ENCODE data around the gene GANC.
"Not testable (repeated sequence)": the region's sequence is repeated elsewhere in the genome, so short reads cannot be mapped to it uniquely, and the experiment has no call there.

The GANC gene

GRCh38 chr15:42283671-42284070 lies 10.7 kb downstream of the GANC start:
- DNase-seq, result no peak

- no peak for DNase-seq
These were observed 11.6 kb downstream of the GANC start for GRCh38 chr15:42284551-42284950.

DNA sequence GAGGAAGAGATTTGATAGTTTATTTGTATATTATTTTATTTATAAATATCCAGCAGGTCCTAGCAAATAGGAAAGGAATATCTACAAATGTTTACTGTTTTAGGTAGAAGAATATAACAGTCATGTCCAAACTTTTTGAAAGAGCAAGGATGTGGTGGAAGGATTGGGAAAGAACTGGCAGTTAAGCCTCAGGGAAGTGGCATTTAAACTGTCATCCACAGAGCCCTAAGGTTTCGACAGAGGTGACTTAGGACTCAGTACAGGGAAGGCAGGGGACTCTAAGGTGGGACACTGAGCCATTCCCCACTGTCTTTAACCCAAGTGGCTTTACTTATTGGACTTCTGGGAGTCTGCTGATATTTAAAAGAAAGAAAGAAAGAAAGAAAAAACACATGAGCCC lies 12.0 kb downstream of the GANC start:
- no peak for DNase-seq

DNA sequence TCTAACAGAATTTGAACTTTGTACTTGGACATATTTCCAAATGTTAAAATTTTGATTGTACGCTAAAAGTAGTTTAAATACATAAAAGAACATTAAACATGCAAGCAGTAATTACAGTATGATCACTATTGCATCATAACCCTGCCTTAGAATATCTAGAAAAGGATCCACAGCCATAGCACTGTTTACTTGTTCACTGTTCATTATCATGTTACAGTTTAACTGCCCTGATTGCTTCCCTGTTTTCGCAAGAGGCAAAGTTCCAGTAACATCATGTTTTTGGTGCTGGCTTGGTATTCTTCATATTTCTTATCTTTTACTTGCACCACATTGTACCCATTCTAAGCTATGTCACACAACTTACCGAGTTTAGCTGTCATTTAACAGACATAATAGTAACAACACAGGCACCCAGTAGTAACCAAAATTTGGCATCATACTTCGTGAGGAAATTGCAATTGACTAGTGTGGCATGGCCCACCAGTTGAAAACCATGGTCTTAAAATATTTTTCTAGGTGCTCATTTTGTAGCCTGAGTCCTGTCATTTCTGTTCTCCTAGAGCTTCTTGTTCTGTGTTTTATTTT lies 13.5 kb downstream of the GANC start:
- no peak for DNase-seq

- DNase-seq, result no peak
These were observed 14.9 kb downstream of the GANC start for GRCh38 chr15:42287931-42288330.

DNA sequence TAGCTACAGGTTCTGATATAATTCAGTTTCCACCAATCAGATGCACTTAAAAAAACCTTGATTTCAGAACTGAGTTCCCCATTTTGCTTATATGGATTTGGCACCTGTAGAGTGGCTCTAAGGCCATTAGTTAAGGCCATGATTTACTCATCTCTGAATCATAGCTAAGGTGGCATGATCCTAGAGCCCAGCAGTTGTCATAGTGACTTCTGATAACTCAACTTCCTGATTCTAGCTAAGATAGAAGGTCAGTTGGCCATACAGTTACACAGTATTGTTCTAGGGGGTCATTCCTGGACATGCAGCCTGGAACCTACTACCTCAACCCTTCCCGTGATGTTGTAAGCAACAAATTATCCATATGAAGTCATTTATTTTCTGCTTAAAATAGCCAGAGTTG lies 16.2 kb downstream of the GANC start:
- DNase-seq, result no peak

- DNase-seq, result not testable (repeated sequence)
These were observed 28.0 kb downstream of the GANC start for GRCh38 chr15:42301004-42301403.

DNA sequence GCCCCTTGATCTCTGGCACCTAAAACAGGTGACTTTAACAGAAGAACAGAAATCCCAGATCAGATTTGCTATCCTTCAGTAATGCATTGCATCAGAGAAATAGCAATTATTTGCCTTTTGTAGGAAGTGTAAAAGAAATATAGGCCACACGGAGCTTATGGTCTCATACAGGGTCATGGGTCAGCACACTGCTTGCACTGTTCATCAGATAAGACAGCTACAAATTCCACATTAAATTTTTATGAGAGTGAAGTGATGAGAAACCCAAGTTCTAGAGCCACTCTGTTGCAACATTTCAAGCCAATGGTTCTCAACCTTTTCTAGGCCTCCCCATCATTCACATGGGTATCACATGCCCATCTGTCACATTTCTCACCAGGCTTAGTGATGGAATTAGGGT lies 33.7 kb downstream of the GANC start:
- no peak for DNase-seq

DNA sequence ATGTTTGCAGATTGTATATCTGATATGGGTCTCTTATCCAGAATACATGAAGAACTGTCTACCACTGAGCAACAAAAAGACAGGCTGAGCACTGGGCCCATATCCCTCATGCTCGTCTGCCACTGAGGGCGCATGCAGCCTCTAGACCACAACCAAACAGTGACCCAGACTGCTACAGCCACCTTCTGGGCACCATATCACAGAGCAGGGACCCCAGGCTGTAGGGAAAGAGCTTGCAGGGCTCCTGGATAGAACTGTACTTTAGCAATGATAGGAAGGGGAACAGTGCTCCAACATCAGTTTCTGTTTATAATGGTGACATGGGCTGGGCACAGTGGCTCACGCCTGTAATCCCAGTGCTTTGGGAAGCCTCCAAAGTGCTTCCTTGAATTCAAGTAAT lies 40.5 kb downstream of the GANC start:
- DNase-seq, result no peak

GRCh38 chr15:42314818-42315217 lies 41.8 kb downstream of the GANC start:
- no peak for DNase-seq

GRCh38 chr15:42315521-42315920 lies 42.5 kb downstream of the GANC start:
- no peak for DNase-seq

DNA sequence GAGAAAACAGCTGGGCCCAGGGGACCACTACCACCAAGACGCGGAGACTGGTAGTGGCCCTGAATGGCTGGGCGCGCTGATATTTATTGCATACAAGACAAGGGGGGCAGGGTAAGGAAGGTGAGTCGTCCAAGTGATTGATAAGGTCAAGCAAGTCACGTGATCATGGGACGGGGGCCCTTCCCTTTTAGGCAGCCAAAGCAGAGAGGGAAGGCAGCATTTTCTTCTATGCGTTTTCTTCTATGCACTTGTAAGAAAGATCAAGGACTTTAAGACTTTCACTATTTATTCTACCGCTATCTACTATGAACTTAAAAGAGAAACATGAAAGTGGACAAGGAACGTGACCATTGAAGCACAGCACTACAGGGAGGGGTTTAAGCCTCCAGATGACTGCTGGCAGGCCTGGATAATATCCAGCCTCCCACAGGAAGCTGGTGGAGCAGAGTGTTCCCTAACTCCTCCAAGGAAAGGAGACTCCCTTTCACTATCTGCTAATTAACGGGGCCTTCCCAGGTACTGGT lies 43.3 kb downstream of the GANC start:
- DNase-seq, result not testable (repeated sequence)

DNA sequence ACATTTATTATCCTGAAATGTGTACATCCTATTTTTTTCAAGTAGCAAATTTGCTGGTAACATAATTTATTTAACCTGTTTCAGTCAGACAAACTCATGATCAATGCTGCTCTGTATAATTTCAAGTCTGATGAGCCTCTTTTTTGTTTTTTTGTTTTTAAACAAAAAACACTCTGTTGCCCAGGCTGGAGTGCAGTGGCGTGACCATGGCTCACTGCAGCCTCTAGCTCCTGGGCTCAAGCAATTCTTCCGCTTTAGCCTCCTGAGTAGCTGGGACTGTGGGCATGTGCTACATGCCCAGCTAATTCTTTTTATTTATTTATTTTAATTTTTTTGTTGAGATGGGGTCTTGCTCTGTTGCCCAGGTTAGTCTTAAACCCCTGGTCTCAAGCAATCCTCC lies 46.2 kb downstream of the GANC start:
- no peak for DNase-seq

- DNase-seq, result no peak
These were observed 51.3 kb downstream of the GANC start for GRCh38 chr15:42324308-42324707.

- DNase-seq, result no peak
These were observed 56.2 kb downstream of the GANC start for GRCh38 chr15:42329161-42329560.

GRCh38 chr15:42329992-42330391 lies 57.0 kb downstream of the GANC start:
- no peak for DNase-seq

DNA sequence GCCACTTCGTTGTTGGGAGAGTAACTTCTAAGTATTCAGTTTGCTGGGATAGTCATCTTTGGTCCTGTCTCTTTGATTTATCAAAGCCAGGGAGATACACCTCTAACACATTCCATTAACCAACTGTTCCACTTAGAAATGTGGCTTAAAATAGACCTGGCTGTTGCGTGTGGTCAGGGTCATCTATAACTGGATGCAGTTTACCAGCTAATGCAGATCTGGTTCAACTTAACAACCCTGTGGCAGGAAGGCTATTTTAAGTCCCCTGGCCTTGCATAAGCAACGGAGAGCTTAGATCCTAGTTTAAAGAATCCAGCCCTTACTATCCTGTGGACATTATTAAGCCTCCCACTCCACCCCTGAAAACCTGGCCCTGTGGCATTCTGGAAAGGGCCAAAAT lies 58.2 kb downstream of the GANC start:
- DNase-seq, result no peak

DNA sequence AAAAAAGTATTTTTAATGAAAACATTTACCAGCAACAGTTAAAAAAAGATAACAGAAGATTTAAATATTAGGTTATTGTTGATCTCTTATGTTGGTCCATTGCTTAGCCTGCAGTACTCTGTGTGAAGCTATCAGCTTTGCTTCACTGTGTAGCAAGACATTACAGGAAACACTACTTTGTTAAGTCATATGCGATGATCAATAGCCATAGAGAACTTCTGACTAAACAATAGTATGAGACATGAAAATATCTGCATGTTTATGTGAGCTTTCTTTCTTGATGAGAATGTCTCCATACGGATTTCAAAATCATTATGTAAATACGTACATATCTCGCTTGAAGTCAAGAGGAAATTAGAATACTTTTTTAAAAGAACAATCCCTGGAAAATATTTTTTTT lies 59.3 kb downstream of the GANC start:
- no peak for DNase-seq

- DNase-seq, result no peak
These were observed 62.1 kb downstream of the GANC start for GRCh38 chr15:42335074-42335473.

DNA sequence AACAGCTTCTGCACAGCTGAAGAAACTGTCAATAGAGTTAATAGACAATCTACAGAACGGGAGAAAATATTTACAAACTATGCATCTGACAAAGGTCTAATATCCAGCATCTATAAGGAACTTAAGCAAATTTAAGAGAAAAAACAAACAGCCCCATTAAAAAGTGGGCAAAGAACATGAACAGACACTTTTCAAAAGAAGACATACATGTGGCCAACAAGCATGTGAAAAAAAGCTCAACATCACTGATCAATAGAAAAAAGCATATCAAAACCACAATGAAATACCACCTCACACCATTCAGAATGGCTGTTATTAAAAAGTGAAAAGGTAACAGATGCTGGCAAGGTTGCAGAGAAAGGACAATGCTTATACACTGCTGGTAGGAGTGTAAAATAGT lies 63.6 kb downstream of the GANC start:
- not testable (repeated sequence) for DNase-seq

- not testable (repeated sequence) for DNase-seq
These were observed 64.1 kb downstream of the GANC start for GRCh38 chr15:42337104-42337503.

GRCh38 chr15:42338500-42338899 lies 65.5 kb downstream of the GANC start:
- DNase-seq, result no peak

DNA sequence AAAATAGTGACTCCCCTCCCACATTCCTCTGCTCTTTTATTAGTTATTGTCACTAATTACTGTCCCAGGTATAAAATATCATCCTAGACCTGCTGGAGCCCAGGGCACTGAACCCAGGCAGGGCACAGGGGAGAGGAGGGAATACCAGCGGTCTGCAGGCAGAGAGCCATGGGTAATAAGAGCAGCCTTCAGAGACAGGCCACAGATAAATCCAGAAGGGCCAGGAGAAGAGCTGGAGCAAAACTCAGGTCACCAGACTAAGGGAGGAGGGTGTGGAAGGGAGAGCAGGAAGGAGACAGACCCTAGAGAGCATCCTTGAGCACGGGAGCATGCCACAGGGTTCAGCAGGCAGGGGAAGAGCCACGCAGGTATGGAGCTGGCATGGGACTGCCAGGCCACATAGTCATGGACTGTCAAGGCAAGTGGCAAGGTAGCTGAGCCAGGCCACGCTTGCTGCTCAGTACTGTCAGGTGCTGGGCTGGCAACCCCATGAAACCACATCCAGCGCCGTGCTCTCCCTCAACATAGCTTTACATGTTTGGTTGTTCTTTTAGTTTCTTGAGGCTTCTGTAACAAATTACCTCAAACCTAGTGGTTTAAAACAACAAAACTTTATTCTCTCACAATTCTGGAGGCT lies 70.7 kb downstream of the GANC start:
- no peak for DNase-seq
